GM18951 (cell line): ENCODE measurements around the gene IGSF21.

Source experiments
- POLR2A ChIP-seq: IDR thresholded peaks from 4 replicates; pipeline ENCODE4 v1.6.1; 2011; ENCODE audit warnings: mild to moderate bottlenecking; ENCODE audit not compliant: insufficient read length, insufficient read depth; ENCODE audit errors: extremely low read depth
- in situ Hi-C: fragments of 300-500 bp; cut with MboI; formaldehyde crosslinking; loops from one replicate; pipeline ENCODE4 v1.12.0; 2022; ENCODE audit warnings: low sequenced_read_pairs, mixed read lengths, inconsistent platforms; ENCODE audit not compliant: unreplicated experiment

IGSF21 gene

GRCh38 chr1:18340158-18340764, 232.7 kb downstream of the IGSF21 start:
- no peak for TF ChIP-seq POLR2A
- in situ Hi-C loops: no loop called here

DNA sequence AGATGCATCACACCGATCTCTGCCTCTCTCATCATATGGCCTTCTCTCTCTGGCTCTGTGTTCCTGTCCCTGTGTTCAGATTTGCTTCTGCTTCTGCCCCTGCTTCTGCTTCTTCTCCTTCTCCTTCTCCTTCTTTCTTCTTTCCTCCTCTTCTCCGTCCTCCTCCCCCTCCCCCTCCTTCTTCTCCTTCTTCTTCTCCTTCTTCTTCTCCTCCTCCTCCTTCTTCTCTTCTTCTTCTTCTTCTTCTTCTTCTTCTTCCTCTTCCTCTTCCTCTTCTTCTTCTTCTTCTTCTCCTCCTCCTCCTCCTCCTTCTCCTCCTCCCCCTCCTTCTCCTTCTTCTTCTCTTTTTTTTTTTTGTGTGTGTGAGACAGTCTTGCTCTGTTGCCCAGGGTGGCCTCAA, 233.2 kb downstream of the IGSF21 start:
- in situ Hi-C loops: no loop called here
- no peak for TF ChIP-seq POLR2A

DNA sequence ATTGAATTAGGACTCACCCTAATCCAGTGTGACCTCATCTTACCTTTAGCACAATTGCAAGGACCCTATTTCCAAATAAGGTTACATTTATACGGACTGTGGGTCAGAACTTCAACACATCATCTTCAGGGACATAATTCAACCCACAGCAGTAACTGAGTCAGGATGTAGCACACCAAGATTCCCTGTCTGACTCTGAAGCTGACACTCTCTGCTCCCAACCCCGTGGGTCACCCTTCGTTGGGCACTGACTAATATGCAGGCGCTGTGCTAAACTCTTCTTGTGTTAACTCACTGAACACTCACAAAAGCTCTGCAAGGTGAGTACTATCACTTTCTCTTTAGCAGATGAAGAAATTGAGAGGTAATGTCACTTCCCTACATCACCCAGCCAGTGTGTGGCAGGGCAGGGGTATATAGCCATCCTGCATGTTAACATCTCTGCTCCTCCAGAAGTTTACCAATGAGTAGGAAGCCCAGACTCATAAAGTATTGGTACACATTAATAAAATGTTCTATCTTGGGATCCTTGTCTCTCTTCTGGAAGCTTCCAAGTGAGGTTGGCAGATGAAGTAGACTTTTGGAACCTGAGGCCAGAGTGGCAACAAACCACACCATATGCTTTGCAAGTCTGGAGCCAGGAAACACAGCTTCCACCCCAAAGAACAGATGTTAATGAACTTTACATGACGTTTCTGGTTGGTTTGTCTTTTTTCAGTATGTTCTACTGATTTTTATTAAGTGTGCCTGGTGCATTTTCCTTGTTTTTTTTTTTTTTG, 233.9 kb downstream of the IGSF21 start:
- TF ChIP-seq POLR2A: no peak
- in situ Hi-C loops: no loop called here

- in situ Hi-C loops: no loop called here
- TF ChIP-seq POLR2A: no peak
These were observed 235.1 kb downstream of the IGSF21 start for GRCh38 chr1:18342744-18343143.

DNA sequence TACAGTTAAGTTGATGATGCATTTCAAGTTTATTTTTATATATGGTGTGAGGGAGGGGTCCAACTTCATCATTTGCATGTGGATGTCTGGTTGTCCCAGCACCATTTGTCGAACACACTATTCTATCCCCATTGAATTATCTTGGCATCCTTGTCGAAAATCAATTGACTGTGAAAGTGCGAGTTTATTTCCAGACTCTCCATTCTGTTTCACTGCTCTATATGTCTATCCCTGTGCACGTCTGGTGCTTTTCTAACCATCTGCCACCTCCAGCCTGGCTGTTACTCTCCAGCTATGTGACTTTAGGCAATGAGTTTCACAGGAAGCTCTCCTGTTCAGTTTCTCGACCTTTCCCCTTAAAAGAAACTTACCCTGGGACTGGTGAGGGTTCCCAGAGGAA, 236.0 kb downstream of the IGSF21 start:
- TF ChIP-seq POLR2A: no peak
- in situ Hi-C loops: no loop called here

- in situ Hi-C loops: no loop called here
These were observed 237.2 kb downstream of the IGSF21 start for GRCh38 chr1:18344755-18345154.

GRCh38 chr1:18347559-18347958, 240.0 kb downstream of the IGSF21 start:
- no peak for TF ChIP-seq POLR2A
- in situ Hi-C loops: no loop called here

More at GRCh38 chr1:18344755-18345154, 237.2 kb downstream of the IGSF21 start:
- TF ChIP-seq POLR2A: no peak

DNA sequence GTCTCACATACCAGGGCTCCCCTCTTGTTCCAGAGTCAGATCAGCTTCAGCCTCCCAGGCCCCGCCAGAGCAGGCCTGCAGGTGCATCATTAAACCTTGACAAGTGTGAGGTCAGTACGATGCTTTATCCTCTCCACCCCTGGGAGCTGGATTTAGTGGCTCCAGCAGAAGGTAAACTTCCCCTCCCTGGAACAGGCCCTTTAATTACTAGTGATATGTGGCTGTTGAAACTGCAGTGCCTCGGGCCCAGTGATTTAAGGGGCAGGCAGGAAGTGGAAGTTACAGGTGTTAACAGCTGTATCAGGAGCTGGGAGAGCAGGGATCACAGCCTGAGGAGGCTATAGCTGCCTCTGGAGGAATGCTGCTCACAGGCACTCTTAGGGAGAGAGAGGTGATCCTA, 240.8 kb downstream of the IGSF21 start:
- in situ Hi-C loops: no loop called here
- no peak for TF ChIP-seq POLR2A

DNA sequence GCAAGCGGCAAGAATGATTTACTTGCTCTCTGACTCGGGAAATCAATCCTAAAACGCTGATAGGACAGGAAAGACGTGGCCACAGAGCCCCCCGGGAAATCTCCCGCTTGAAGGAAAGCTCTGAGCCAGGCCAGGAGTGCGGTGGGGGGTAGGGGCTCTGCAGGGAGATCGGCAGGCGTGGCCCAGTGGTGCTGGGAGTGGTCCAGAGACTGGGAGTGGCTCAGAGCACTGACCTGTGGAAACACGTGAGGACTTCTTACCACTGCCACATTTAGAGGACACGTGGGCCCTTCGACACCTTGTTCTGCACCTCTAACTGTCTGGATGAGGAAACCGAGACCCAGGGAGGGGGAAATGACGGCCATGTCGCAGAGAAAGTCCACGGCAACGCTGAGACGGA, 243.1 kb downstream of the IGSF21 start:
- no peak for TF ChIP-seq POLR2A
- in situ Hi-C loops: no loop called here

GRCh38 chr1:18351735-18352134, 244.1 kb downstream of the IGSF21 start:
- no peak for TF ChIP-seq POLR2A

DNA sequence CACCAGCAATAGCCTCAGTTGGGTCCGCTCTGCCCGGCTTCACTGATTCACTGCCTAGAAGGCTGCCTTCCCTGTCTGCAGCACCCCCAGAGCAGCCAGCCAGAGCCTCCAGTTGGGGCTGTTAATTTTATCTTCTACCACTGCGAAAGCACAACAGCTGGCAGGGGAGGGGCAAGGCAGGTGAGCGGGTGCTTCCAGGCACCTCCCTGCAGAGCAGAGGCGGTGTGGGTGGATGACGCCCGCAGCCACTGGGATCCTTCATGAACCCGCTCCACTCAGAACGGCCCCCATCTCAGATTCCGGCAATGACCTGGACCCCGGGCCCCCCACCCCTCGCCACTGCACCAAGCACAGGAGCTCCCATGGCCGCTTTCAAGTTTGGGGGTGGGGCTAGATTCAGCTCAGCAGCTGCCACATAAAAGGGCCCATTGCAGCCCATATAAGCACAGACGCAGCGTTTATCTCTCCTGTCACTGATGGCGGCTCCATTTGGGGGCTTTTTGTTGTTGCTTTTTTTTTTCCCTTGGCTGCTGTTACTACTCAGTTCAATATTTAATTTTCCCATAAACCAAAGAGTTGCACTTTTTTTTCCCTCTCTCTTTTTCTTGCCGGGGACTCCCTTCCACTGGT, 245.2 kb downstream of the IGSF21 start:
- in situ Hi-C loops: no loop called here
- TF ChIP-seq POLR2A: no peak

More at GRCh38 chr1:18351735-18352134, 244.1 kb downstream of the IGSF21 start:
- in situ Hi-C loops: no loop called here

- TF ChIP-seq POLR2A: no peak
- in situ Hi-C loops: no loop called here
These were observed 245.9 kb downstream of the IGSF21 start for GRCh38 chr1:18353528-18353927.

- in situ Hi-C loops: no loop called here
- no peak for TF ChIP-seq POLR2A
These were observed 246.4 kb downstream of the IGSF21 start for GRCh38 chr1:18353992-18354391.

GRCh38 chr1:18354612-18355011, 247.0 kb downstream of the IGSF21 start:
- TF ChIP-seq POLR2A: no peak
- in situ Hi-C loops: no loop called here
